Neutrophil (primary cell): ENCODE results near the gene MTNR1B.

ENCODE experiments used
- H3K27ac ChIP-seq: fragments of 200-600 bp; sonication (generic); 2 replicates; pipeline ENCODE4 v1.5.1; 2016; ENCODE audit warnings: mild to moderate bottlenecking, moderate library complexity
- H3K27me3 ChIP-seq: fragments of 200-600 bp; sonication (generic); 2 replicates; pipeline ENCODE4 v1.6.0; 2016; ENCODE audit warnings: mild to moderate bottlenecking
- H3K36me3 ChIP-seq: fragments of 200-600 bp; sonication (generic); 2 replicates; pipeline ENCODE4 v1.5.1; 2017
- H3K4me1 ChIP-seq, 2 experiments: fragments of 200-600 bp in 1 of 2; sonication (generic) in 1 of 2; 1 replicate in 1 of 2; 2 replicates in 1 of 2; pipeline versions ENCODE4 v1.5.1 to v1.6.1; 2013 to 2016; ENCODE audit warnings: low read depth in 1 of 2, low read length in 1 of 2, mild to moderate bottlenecking in 1 of 2, moderate library complexity in 1 of 2; ENCODE audit not compliant: control insufficient read depth in 1 of 2, insufficient read depth in 1 of 2
- H3K4me3 ChIP-seq, 2 experiments: fragments of 200-600 bp in 1 of 2; sonication (generic) in 1 of 2; 1 replicate in 1 of 2; 2 replicates in 1 of 2; pipeline ENCODE4 v1.5.1; 2013 to 2016; ENCODE audit warnings: low read depth in 1 of 2, low read length in 1 of 2, mild to moderate bottlenecking in 1 of 2, moderate library complexity in 1 of 2
- H3K9me3 ChIP-seq: fragments of 200-600 bp; sonication (generic); 2 replicates; pipeline ENCODE4 v1.5.1; 2016
- TF ChIP-seq, protein P1 (sequence below): fragments of 200-600 bp; sonication (generic); IDR thresholded peaks from 2 replicates; pipeline ENCODE4 v1.5.1; 2016; ENCODE audit warnings: antibody characterized with exemption

Gene MTNR1B

DNA sequence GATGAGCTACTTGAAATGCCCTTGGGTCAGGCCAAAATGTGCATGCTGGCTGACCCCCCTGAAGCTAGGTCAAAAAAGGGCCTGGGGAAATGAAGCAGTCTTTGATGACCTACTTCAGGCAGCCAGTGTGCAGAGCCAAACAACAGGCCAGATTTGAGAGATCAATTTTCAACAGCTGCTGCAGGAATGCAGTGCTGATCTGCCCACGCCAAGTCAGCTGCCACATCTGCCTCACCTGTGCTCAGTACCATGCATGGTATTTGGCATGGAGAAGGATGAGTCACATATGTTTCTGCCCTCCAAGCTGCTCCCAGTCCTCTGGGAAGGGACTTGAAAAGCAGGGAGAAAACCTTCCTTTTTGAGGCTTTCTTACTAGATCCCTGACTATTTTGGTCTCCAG, 35.8 kb downstream of the MTNR1B start:
- Histone ChIP-seq H3K36me3 (no peaks in the 10 kb centered on the region), H3K4me3 (no peak overlapping the region), H3K27ac (no peak overlapping the region), H3K9me3 (no peaks in the 10 kb centered on the region), H3K4me1 (no peaks in the 10 kb centered on the region), H3K27me3 (no peaks in the 10 kb centered on the region)
- TF ChIP-seq, protein P1, sequence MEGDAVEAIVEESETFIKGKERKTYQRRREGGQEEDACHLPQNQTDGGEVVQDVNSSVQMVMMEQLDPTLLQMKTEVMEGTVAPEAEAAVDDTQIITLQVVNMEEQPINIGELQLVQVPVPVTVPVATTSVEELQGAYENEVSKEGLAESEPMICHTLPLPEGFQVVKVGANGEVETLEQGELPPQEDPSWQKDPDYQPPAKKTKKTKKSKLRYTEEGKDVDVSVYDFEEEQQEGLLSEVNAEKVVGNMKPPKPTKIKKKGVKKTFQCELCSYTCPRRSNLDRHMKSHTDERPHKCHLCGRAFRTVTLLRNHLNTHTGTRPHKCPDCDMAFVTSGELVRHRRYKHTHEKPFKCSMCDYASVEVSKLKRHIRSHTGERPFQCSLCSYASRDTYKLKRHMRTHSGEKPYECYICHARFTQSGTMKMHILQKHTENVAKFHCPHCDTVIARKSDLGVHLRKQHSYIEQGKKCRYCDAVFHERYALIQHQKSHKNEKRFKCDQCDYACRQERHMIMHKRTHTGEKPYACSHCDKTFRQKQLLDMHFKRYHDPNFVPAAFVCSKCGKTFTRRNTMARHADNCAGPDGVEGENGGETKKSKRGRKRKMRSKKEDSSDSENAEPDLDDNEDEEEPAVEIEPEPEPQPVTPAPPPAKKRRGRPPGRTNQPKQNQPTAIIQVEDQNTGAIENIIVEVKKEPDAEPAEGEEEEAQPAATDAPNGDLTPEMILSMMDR = no peak

DNA sequence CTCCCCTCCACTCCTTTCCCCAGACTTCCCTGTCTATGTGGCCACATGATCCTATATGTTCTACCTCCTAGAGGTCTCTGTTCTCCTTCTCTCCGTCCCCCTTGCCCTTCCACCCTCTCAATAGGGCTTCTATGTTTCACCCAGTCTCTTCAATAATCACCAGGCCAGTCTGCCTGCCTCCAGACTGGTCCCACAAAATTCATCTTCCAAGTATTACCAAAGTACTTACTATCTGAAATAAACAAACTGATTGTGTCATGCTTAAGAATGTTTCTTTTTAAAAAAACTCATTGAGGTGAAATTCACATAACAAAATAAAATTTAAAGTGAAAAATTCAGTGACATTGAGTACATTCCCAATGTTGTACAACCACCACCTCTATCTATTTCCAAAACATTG, 44.2 kb downstream of the MTNR1B start:
- H3K4me1 ChIP-seq = no peaks in the 10 kb centered on the region

DNA sequence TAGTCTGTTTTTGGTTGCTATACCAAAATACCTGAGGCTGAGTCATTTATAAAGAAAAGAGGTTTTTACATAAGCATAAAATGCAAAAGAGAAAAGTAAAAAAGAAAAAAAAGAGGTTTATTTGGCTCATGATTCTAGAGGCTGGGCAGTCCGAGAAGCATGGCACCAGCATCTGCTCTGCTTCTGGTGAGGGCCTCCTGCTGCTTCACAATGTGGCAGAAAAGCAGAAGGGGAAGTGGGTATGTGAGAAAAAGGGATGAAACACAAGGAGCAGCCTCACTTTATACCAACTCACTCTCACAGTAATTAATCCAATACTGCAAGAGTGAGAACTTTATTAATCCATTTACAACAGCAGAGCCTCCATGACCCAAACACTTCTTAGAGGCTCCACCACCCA, 47.1 kb downstream of the MTNR1B start:
- no peaks in the 10 kb centered on the region for H3K27me3 ChIP-seq
- no peak overlapping the region for H3K4me3 ChIP-seq
- H3K27ac ChIP-seq = no peak overlapping the region
- TF ChIP-seq, protein P1 = no peak
- H3K4me1 ChIP-seq = no peaks in the 10 kb centered on the region
- H3K36me3 ChIP-seq = no peaks in the 10 kb centered on the region
- H3K9me3 ChIP-seq = no peaks in the 10 kb centered on the region

More for the DNA sequence above, 44.2 kb downstream of the MTNR1B start:
- no peaks in the 10 kb centered on the region for H3K36me3 ChIP-seq
- H3K9me3 ChIP-seq = no peaks in the 10 kb centered on the region
- H3K27ac ChIP-seq = no peak overlapping the region
- H3K27me3 ChIP-seq = no peaks in the 10 kb centered on the region
- no peak overlapping the region for H3K4me3 ChIP-seq
- TF ChIP-seq, protein P1 = no peak

DNA sequence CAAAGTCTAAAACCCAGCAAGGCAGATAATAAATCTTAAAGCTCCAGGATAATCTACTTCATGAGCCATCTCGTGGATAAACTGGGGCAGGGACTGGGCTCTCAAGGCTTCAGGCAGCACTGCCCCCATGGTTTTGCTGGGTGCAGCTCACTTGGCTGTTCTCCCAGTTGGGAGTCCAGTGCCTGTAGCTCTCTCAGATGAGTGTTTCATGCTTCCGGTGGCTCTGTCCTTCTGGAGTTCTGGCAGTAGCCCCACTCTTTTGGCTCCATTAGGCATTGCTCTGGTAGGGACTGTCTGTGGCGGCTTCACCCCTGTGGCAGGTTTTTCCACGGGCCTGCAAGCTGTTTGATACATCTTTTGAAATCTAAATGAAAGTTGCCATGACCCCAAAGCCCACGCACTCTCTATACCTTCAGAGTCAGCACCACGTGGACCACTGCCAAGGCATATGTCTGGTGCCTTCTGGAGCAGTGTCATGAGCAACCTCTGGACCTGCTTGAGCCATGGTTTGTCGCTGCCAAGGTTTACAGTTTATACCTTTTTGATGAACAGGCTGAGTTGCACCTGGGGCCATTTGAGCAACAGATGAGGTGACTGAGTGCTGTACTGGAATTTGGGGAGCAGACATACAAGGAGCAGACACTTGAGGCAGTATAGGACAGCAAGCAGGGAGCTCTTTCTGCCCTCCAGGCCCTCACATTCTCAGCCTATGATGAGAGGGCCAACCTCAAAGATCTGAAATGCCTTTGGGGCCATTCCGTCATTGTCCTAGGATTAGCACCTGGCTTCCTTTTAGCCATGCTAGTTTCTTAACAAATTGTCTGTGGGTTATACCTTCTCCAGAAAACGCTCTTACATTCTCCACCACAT, 48.6 kb downstream of the MTNR1B start:
- Histone ChIP-seq H3K36me3 (no peaks in the 10 kb centered on the region), H3K4me3 (no peak overlapping the region), H3K27ac (no peak overlapping the region), H3K9me3 (no peaks in the 10 kb centered on the region), H3K4me1 (no peaks in the 10 kb centered on the region), H3K27me3 (no peaks in the 10 kb centered on the region)
- TF ChIP-seq, protein P1 = no peak

DNA sequence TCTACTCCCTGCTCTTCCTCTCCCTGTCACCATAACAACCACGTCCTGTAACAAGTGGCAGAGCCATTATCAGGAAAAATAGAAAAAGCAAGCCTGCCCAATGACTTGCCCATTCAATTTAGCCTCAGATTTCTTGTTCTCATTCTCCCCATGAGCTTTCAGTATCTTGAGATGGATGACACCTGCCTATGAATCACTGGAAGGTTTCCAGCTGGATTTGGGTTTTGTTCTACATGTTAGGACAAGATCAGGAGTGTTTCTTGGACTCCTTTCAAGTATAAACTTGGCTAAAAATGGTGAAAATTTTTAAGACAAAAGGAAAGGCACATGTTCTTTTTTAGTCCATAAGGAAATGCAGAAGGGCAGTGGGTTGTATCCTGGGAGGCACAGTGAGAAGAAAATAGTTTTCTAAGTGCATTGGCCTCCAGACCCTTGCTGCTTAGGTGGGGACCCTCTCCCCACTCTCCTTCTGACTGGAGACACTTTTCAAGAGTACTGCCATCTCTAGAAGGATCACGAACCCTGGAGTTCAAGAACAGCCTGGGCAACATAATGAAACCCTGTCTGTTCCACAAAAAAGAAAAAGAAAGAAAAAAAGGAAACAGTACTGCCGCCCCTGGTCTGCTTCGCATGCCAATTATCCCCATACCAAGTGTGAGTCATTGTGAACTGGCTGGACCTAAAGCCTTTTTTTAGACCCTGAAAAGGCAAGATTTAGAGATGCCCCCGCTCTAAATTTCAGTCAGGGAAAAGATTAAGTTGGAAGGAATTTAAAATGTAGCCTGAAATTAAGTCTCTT, 51.0 kb downstream of the MTNR1B start:
- no peaks in the 10 kb centered on the region for H3K36me3 ChIP-seq
- H3K9me3 ChIP-seq = no peaks in the 10 kb centered on the region
- TF ChIP-seq, protein P1 = no peak
- H3K4me1 ChIP-seq = no peaks in the 10 kb centered on the region
- no peak overlapping the region for H3K27ac ChIP-seq
- no peaks in the 10 kb centered on the region for H3K27me3 ChIP-seq
- H3K4me3 ChIP-seq = no peak overlapping the region
